Occipital lobe (tissue), 2 donors: ENCODE results near the gene VIP. TPM values are rescaled to one million over a fixed set of nuclear protein-coding genes. Genes with fewer than 3 reads are reported as not detected.

ENCODE experiments used
- DNase-seq: peaks from one replicate; lab custom pipeline; 2025; lab: John Stamatoyannopoulos, UW
- total RNA-seq: library from RNA; depleted of rRNA; stranded (reverse); fragments of >200 nt; gene quantifications from one replicate; pipeline ENCODE4 v1.2.3, GENCODE V29; 2014

The VIP gene
- total RNA-seq, 1 donor from 2014 or later, result 4.8 TPM

- no peak for DNase-seq
Measured at GRCh38 chr6:152776833-152777232, 26.2 kb downstream of the VIP start.

DNA sequence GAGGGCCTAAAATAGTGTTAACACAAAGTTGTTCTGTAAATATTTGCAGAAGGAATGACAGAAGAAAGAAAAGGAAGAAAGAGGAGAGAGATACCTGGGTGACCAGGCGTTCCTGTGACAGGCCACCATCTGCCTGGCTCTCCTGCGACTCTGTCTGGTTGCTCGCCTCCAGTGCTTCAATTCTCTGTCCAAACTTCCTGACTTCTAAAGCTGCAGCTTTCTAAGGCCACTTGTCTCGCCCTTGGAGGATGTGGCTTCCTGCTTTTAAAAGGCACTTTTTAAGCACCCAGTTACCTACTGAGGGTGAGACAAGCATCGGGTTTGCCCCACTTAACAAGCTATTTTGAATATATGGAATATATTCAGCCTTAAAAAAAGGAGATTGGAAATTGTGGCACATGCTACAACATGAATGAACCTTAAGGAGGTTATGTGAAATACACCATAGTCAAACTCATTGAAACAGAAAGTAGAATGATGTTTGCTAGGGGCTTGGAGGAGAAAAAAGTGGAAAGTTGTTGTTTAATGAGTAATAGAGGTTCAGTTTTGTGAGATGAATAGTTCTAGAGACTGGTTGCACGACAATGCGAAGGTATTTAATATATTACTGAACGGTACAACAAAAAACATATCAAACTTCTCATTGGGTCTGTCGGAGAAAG, 32.8 kb downstream of the VIP start:
- no peak for DNase-seq

DNA sequence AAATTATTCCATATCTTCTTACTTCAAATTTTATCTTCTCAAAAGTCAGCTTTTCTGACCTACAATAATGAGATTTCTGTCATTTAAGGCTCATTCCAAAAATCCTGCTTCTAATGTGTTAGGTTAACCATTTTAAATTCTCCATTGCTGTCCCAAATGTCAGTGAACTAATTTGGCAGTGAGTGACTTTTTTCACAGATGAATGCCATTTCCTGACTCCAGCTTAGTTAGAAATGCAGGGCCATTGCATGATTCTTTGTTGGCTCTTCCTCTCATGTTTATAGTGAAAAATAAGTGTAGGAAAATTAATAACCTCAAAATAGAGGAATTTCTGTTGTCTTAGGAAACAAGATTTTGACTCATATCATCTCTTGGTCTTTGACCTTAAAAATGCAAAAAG, 44.1 kb downstream of the VIP start:
- no peak for DNase-seq

DNA sequence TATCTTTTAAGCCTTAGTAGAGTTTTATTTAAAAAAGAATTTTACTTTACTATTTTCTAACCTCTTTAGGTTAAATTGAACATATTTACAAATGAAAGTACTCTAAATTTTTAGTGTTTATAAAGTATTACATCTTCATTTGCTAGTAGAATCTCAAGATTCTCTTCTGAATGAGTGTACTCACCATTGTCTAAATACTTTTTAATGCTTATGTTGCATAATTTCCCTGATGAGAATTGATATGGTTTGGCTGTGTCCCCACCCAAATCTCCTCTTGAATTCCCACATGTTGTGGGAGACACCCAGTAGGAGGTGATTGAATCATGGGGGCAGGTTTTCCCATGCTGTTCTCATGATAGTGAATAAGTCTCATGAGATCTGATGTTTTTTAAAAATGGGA, 53.6 kb downstream of the VIP start:
- no peak for DNase-seq

Other genes starting within 250 kb of the VIP start
- gene SYNE1, start 113.4 kb upstream of the VIP start, total RNA-seq, result 316 TPM
- 4.7 TPM for gene MYCT1, start 52.9 kb upstream of the VIP start, total RNA-seq
- gene FBXO5, start 232.2 kb downstream of the VIP start, total RNA-seq, result 6.4 TPM